Panc1 (cell line): Measurements from ENCODE around the gene MOB2. TPM values are rescaled to one million over a fixed set of nuclear protein-coding genes. Genes with fewer than 3 reads are reported as not detected.
A peak's percentile ranks its signal among the peaks of the same experiment; 100 is the strongest.

Source experiments
- ATAC-seq: fragments of 200-7000 bp; cut with Tn5 transposase; 2 replicates; pipeline ENCODE4 v1.9.1; 2020; ENCODE audit warnings: mild to moderate bottlenecking, moderate library complexity
- BruUV-seq: library from RNA; stranded (reverse); fragments of 400-500 nt; replicated peaks from 2 replicates; lab custom pipeline; 2021; lab: Mats Ljungman, UMichigan
- CTCF ChIA-PET: fragments of 300-600 bp; sonication (Branson Sonifier 250); formaldehyde crosslinking; loops from one replicate; lab custom pipeline; 2022; ENCODE audit warnings: antibody characterized with exemption; lab: Charles Lee
- POLR2A ChIA-PET: fragments of 300-600 bp; sonication (Branson Sonifier 250); formaldehyde crosslinking; loops from one replicate; lab custom pipeline; 2022; ENCODE audit warnings: antibody characterized with exemption; lab: Charles Lee
- DNase-seq: peaks from one replicate; pipeline ENCODE4 v3.0.0-alpha.2; 2010; ENCODE audit warnings: low read depth, low spot score
- H3K27ac ChIP-seq: 2 replicates; pipeline ENCODE4 v1.5.1; 2011; ENCODE audit warnings: mild to moderate bottlenecking, low read length, inconsistent platforms
- H3K27me3 ChIP-seq: fragments of 200-500 bp; sonication (Bioruptor generic); 2 replicates; pipeline ENCODE4 v1.6.0; 2014; ENCODE audit warnings: low read length, inconsistent platforms; ENCODE audit not compliant: control insufficient read depth, insufficient read depth
- H3K36me3 ChIP-seq: fragments of 200-500 bp; sonication (Bioruptor generic); 2 replicates; pipeline ENCODE4 v1.5.1; 2014; ENCODE audit warnings: inconsistent platforms, mild to moderate bottlenecking, low read length, moderate library complexity; ENCODE audit not compliant: control insufficient read depth, insufficient read depth
- H3K4me1 ChIP-seq: 2 replicates; pipeline ENCODE4 v1.5.1; 2011; ENCODE audit warnings: inconsistent platforms, mild to moderate bottlenecking, low read length, moderate library complexity; ENCODE audit not compliant: control insufficient read depth, insufficient read depth
- H3K4me3 ChIP-seq, 2 experiments: 2 replicates each; pipeline ENCODE4 v1.5.1; 2011 to 2012; ENCODE audit warnings: low read depth in 2 of 2, low read length in 2 of 2, mild to moderate bottlenecking in 2 of 2, inconsistent platforms in 1 of 2, moderate library complexity in 1 of 2
- H3K9me3 ChIP-seq: fragments of 200-500 bp; sonication (Bioruptor generic); 2 replicates; pipeline ENCODE4 v1.5.1; 2014; ENCODE audit warnings: low read depth, mild to moderate bottlenecking, inconsistent platforms, low read length, moderate library complexity; ENCODE audit not compliant: control insufficient read depth, insufficient read depth
- POLR2AphosphoS5 ChIP-seq: IDR thresholded peaks from 2 replicates; pipeline ENCODE4 v1.6.1; 2012; ENCODE audit warnings: mild to moderate bottlenecking, low read depth, low read length, moderate library complexity
- SIN3A ChIP-seq: IDR thresholded peaks from 2 replicates; pipeline ENCODE4 v1.6.1; 2012; ENCODE audit warnings: low read depth, mild to moderate bottlenecking, low read length, moderate library complexity, borderline replicate concordance; ENCODE audit not compliant: insufficient read depth
- TCF7L2 ChIP-seq: IDR thresholded peaks from 2 replicates; pipeline ENCODE4 v1.6.1; 2011; ENCODE audit warnings: mild to moderate bottlenecking, low read depth, low read length, inconsistent platforms
- in situ Hi-C: cut with HindIII; loops from 2 replicates; pipeline ENCODE4 v1.10.0; 2016; ENCODE audit warnings: low sequenced_read_pairs, low pct_unique_long_range_greater_than_20kb
- intact Hi-C: fragments of 100-400 bp; cut with micrococcal nuclease; formaldehyde crosslinking; loops from one replicate; pipeline ENCODE4 v1.10.0; 2022; ENCODE audit not compliant: unreplicated experiment
- total RNA-seq: library from RNA; stranded (reverse); gene quantifications from one replicate; pipeline ENCODE4 v1.2.1, GENCODE V29; 2021; ENCODE audit not compliant: unreplicated experiment
- TF ChIP-seq, protein P1 (sequence below): fragments of 450-650 bp; IDR thresholded peaks from 2 replicates; pipeline ENCODE4 v1.5.1; 2017; ENCODE audit warnings: mild to moderate bottlenecking
- TF ChIP-seq, protein P2 (sequence below), 2 experiments: IDR thresholded peaks; 2 replicates each; pipeline ENCODE4 v1.6.1; 2011 to 2012; ENCODE audit warnings: low read depth in 2 of 2, control low read depth in 1 of 2, low read length in 1 of 2, mild to moderate bottlenecking in 1 of 2, moderate library complexity in 1 of 2; ENCODE audit not compliant: insufficient read depth in 1 of 2

Gene MOB2
- total RNA-seq, 1 experiment from 2014 or later: 51.2 TPM

DNA sequence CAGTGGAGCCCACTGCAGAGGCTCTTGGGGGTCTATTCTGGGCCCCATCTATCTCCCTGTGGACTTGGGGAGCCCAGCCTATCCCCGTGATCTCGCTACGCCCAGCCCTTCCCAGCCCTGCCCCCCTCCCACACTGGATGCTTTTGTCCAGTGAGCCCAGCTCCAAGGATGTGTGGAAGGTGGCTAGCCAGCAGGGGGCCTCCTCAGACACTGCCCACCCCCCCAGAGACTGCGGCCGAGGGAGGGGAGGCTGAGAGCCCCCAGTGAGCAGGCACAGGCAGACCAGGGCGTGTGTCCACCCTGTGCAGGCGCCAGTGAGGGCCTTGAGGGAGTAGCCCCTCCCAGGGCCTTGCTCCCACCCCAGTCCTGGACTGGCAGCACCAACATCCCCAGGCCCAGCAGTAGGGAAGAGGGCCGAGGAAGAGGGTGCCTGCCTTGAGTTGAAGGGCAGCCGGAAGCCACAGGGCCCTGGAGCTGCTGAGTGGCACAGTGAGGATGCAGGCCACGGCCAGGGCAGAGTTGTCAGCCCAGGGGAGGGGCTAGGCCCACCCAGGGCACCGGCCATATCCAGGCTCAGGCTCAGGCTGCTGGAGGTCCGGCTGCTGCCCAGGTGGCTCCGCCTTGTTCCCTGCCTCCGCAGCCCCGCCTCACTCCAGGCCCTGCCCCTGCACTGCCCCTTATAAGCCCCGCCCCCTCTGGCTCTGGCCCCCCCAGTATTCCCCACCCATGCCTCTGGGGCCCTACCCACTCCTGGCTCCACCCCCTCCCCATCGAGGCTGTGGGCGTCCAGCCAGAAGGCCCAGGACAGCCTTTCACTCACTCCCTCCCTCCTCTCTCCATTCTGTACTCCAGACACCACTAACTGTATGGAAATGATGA, 28.0 kb downstream of the MOB2 start:
- H3K27ac ChIP-seq: no peak overlapping the region
- POLR2A ChIA-PET: no interaction called here
- peak; percentile 69 for ATAC-seq
- in situ Hi-C loops (no loop called here), intact Hi-C loops (no loop called here)
- no peaks in the 10 kb centered on the region for H3K9me3 ChIP-seq
- no peaks in the 10 kb centered on the region for H3K27me3 ChIP-seq
- no peak for DNase-seq
- no TSS peak for BruUV-seq
- CTCF ChIA-PET: interaction anchor here (0.6 to 0.7 kb wide), 2 partner anchors 30 to 117 kb away, joined by 4 read pairs; no protein-coding TSS in a partner anchor
- TF ChIP-seq SIN3A (no peak), POLR2AphosphoS5 (no peak), TCF7L2 (no peak)
- TF ChIP-seq, protein P1, sequence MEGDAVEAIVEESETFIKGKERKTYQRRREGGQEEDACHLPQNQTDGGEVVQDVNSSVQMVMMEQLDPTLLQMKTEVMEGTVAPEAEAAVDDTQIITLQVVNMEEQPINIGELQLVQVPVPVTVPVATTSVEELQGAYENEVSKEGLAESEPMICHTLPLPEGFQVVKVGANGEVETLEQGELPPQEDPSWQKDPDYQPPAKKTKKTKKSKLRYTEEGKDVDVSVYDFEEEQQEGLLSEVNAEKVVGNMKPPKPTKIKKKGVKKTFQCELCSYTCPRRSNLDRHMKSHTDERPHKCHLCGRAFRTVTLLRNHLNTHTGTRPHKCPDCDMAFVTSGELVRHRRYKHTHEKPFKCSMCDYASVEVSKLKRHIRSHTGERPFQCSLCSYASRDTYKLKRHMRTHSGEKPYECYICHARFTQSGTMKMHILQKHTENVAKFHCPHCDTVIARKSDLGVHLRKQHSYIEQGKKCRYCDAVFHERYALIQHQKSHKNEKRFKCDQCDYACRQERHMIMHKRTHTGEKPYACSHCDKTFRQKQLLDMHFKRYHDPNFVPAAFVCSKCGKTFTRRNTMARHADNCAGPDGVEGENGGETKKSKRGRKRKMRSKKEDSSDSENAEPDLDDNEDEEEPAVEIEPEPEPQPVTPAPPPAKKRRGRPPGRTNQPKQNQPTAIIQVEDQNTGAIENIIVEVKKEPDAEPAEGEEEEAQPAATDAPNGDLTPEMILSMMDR: peak; percentile 89; the same call in 1 of the 2 replicates
- TF ChIP-seq, protein P2, sequence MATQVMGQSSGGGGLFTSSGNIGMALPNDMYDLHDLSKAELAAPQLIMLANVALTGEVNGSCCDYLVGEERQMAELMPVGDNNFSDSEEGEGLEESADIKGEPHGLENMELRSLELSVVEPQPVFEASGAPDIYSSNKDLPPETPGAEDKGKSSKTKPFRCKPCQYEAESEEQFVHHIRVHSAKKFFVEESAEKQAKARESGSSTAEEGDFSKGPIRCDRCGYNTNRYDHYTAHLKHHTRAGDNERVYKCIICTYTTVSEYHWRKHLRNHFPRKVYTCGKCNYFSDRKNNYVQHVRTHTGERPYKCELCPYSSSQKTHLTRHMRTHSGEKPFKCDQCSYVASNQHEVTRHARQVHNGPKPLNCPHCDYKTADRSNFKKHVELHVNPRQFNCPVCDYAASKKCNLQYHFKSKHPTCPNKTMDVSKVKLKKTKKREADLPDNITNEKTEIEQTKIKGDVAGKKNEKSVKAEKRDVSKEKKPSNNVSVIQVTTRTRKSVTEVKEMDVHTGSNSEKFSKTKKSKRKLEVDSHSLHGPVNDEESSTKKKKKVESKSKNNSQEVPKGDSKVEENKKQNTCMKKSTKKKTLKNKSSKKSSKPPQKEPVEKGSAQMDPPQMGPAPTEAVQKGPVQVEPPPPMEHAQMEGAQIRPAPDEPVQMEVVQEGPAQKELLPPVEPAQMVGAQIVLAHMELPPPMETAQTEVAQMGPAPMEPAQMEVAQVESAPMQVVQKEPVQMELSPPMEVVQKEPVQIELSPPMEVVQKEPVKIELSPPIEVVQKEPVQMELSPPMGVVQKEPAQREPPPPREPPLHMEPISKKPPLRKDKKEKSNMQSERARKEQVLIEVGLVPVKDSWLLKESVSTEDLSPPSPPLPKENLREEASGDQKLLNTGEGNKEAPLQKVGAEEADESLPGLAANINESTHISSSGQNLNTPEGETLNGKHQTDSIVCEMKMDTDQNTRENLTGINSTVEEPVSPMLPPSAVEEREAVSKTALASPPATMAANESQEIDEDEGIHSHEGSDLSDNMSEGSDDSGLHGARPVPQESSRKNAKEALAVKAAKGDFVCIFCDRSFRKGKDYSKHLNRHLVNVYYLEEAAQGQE (IDR thresholded peaks at IDR 0.05; ENCODE audit: insufficient read depth in 1 of 2, low read depth in 2 of 2, low read length in 1 of 2): 0 out of 4 replicates have a peak, but pooled peaks of 1 of the 2 experiments have one; percentile 7
- H3K36me3 ChIP-seq: no peaks in the 10 kb centered on the region
- H3K4me3 ChIP-seq: no peak overlapping the region
- peaks cover 19% of the 10 kb centered on the region for H3K4me1 ChIP-seq

DNA sequence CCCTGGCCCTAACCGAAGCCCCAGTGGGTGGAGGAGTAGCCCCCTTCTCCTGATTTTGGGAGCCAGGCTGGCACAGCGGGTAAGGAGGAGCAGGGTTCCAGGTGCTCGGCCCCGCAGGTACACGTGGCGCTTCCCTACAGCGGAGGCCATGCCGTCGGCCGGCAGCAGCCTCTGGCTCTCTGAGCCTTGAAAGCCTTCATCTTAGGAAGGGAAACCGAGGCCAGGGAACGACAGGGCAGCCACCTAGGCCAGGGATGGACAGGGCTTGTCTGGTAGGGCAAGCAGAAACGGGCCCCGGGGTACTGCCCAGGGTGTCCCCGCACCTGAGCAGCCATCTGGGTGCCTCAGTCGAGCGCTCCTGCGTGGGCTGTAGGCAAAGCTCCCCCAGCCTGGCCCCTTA, 28.7 kb downstream of the MOB2 start:
- no peaks in the 10 kb centered on the region for H3K27me3 ChIP-seq
- no peak overlapping the region for H3K4me3 ChIP-seq
- peaks cover 19% of the 10 kb centered on the region for H3K4me1 ChIP-seq
- no peak overlapping the region for H3K27ac ChIP-seq
- H3K9me3 ChIP-seq: no peaks in the 10 kb centered on the region
- in situ Hi-C loops (no loop called here), intact Hi-C loops (no loop called here)
- ChIA-PET POLR2A (no interaction called here), CTCF (no interaction called here)
- no peaks in the 10 kb centered on the region for H3K36me3 ChIP-seq
- DNase-seq (no peak), ATAC-seq (no peak)
- no TSS peak for BruUV-seq
- TF ChIP-seq, protein P2 (IDR thresholded peaks at IDR 0.05; ENCODE audit: insufficient read depth in 1 of 2, low read depth in 2 of 2, low read length in 1 of 2): no peak
- TF ChIP-seq POLR2AphosphoS5 (no peak), SIN3A (no peak), TCF7L2 (no peak)
- TF ChIP-seq, protein P1: no peak
